Neuronal stem cell (in vitro differentiated cells): Measurements from ENCODE around the gene DMAC2.

Source experiments
- DNase-seq: peaks from one replicate; pipeline ENCODE4 v3.0.0-alpha.2; 2013; ENCODE audit warnings: low spot score
- H2AFZ ChIP-seq: one replicate; pipeline ENCODE4 v1.6.1; 2013; ENCODE audit warnings: mild to moderate bottlenecking, low read length, inconsistent platforms
- H2AK5ac ChIP-seq: 2 replicates; pipeline ENCODE4 v1.6.1; 2013; ENCODE audit warnings: low read depth, mild to moderate bottlenecking, inconsistent platforms, low read length, moderate library complexity, mixed read lengths
- H2BK120ac ChIP-seq: 2 replicates; pipeline ENCODE4 v1.6.1; 2013; ENCODE audit warnings: low read depth, mild to moderate bottlenecking, inconsistent platforms, low read length, moderate library complexity, mixed read lengths
- H2BK12ac ChIP-seq: one replicate; pipeline ENCODE4 v1.6.1; 2013; ENCODE audit warnings: low read length, inconsistent platforms
- H2BK15ac ChIP-seq: 2 replicates; pipeline ENCODE4 v1.6.1; 2013; ENCODE audit warnings: mild to moderate bottlenecking, low read length, inconsistent platforms, mixed read lengths
- H2BK5ac ChIP-seq: one replicate; pipeline ENCODE4 v1.6.1; 2013; ENCODE audit warnings: inconsistent platforms, mild to moderate bottlenecking, low read length, moderate library complexity
- H3K14ac ChIP-seq: one replicate; pipeline ENCODE4 v1.6.1; 2013; ENCODE audit warnings: low read length, inconsistent platforms
- H3K18ac ChIP-seq: 2 replicates; pipeline ENCODE4 v1.6.1; 2013; ENCODE audit warnings: low read length, inconsistent platforms
- H3K23ac ChIP-seq: 2 replicates; pipeline ENCODE4 v1.6.1; 2013; ENCODE audit warnings: low read depth, mild to moderate bottlenecking, mixed read lengths, low read length, inconsistent platforms; ENCODE audit not compliant: poor library complexity
- H3K27ac ChIP-seq: replicated peaks from 3 replicates; pipeline ENCODE4 v1.5.1; 2013; ENCODE audit warnings: low read length, inconsistent platforms
- H3K27me3 ChIP-seq, 3 experiments: 2 replicates each; pipeline ENCODE4 v1.6.1; 2013; ENCODE audit warnings: low read length in 3 of 3, mild to moderate bottlenecking in 2 of 3, inconsistent platforms in 1 of 3, low read depth in 1 of 3, mixed read lengths in 1 of 3, moderate library complexity in 1 of 3; ENCODE audit not compliant: control insufficient read depth in 3 of 3, insufficient read depth in 3 of 3
- H3K36me3 ChIP-seq, 2 donors: replicated peaks in 1 of 2; 2 replicates each; pipeline ENCODE4 v1.6.1; 2013; ENCODE audit warnings: low read length in 2 of 2; ENCODE audit not compliant: control insufficient read depth in 2 of 2, insufficient read depth in 2 of 2
- H3K4ac ChIP-seq: 2 replicates; pipeline ENCODE4 v1.6.1; 2013; ENCODE audit warnings: inconsistent platforms, mild to moderate bottlenecking, low read length, moderate library complexity
- H3K4me1 ChIP-seq, 2 donors: 1 replicate in 1 of 2; 2 replicates in 1 of 2; pipeline ENCODE4 v1.6.1; 2013; ENCODE audit warnings: low read length in 2 of 2, low read depth in 1 of 2; ENCODE audit not compliant: control insufficient read depth in 2 of 2, insufficient read depth in 1 of 2
- H3K4me2 ChIP-seq: one replicate; pipeline ENCODE4 v1.6.1; 2013; ENCODE audit warnings: mild to moderate bottlenecking, low read length, inconsistent platforms; ENCODE audit not compliant: insufficient read depth, poor library complexity, severe bottlenecking
- H3K4me3 ChIP-seq, 2 donors: 2 replicates each; pipeline ENCODE4 v1.5.1; 2013; ENCODE audit warnings: low read length in 2 of 2, mild to moderate bottlenecking in 2 of 2, inconsistent platforms in 1 of 2, moderate library complexity in 1 of 2
- H3K79me1 ChIP-seq: one replicate; pipeline ENCODE4 v1.6.1; 2013; ENCODE audit warnings: low read depth, mild to moderate bottlenecking, inconsistent platforms, low read length, moderate library complexity
- H3K9ac ChIP-seq: one replicate; pipeline ENCODE4 v1.6.1; 2013; ENCODE audit warnings: mild to moderate bottlenecking, low read depth, low read length, inconsistent platforms; ENCODE audit not compliant: poor library complexity
- H3K9me3 ChIP-seq, 2 donors: replicated peaks in 1 of 2; 2 replicates each; pipeline versions ENCODE3 to v1.6.1; 2013; ENCODE audit warnings: low read length in 2 of 2, mild to moderate bottlenecking in 2 of 2, inconsistent platforms in 1 of 2, low read depth in 1 of 2, mixed read lengths in 1 of 2, moderate library complexity in 1 of 2; ENCODE audit not compliant: control insufficient read depth in 2 of 2, insufficient read depth in 1 of 2
- H4K8ac ChIP-seq: one replicate; pipeline ENCODE4 v1.6.1; 2013; ENCODE audit warnings: low read depth, mild to moderate bottlenecking, inconsistent platforms, low read length, moderate library complexity
- H4K91ac ChIP-seq: one replicate; pipeline ENCODE4 v1.6.1; 2013; ENCODE audit warnings: low read length, low read depth, mild to moderate bottlenecking, inconsistent platforms; ENCODE audit not compliant: poor library complexity
- WGBS, 2 donors: extraction: QIAGEN DNeasy Blood & Tissue Kit; methylation state at CpG; one replicate each; pipeline ENCODE4 v1.1.7; 2013; ENCODE audit warnings: missing lambda C conversion rate in 2 of 2, mixed read lengths in 1 of 2; ENCODE audit not compliant: insufficient read length in 2 of 2, insufficient replicate concordance in 1 of 2; ENCODE audit errors: extremely low coverage in 2 of 2; 5-methylcytosine and 5-hydroxymethylcytosine counted together

DMAC2 gene

DNA sequence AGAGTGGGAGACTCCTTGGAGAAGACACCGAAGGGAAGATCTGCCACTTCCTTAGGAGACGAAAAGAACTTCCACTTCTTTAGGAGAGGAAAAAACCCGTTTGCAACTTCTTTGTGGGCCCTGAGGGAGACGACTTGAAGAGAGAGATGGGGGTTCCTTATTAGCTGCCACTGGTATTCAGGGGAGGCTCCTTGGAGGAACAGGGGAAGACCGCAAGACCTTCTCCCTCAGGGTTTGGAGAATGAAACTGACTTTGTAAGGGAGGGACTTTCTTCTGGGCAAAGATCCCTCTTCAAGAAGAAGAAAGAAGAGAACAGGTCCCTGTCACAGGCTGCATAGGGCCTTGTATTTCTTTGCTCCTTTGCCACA is 41.7 kb downstream of the DMAC2 start:
- peak overlapping the region; percentile 59 for H3K4me2 ChIP-seq
- no peak overlapping the region for H3K23ac ChIP-seq
- no peaks in the 10 kb centered on the region for H3K36me3 ChIP-seq
- no peak overlapping the region for H3K27ac ChIP-seq
- no peak for DNase-seq
- H2BK15ac ChIP-seq = no peak overlapping the region
- H4K8ac ChIP-seq = no peak overlapping the region
- no peak overlapping the region for H3K4ac ChIP-seq
- H3K4me3 ChIP-seq = peak overlapping the region; percentile 76 to 94
- no peak overlapping the region for H4K91ac ChIP-seq
- no peak overlapping the region for H2BK12ac ChIP-seq
- peaks cover 3 to 5% of the 10 kb centered on the region in 2 donors for H3K4me1 ChIP-seq
- H2BK120ac ChIP-seq = no peak overlapping the region
- H3K18ac ChIP-seq = no peak overlapping the region
- H2AFZ ChIP-seq = peak overlapping the region; percentile 79
- H3K9me3 ChIP-seq = no peaks in the 10 kb centered on the region
- H2BK5ac ChIP-seq = no peak overlapping the region
- no peaks in the 10 kb centered on the region for H3K79me1 ChIP-seq
- WGBS, 2 donors = no CpG with 5 or more reads among the region's 5 CpGs
- H3K27me3 ChIP-seq = no peaks in the 10 kb centered on the region
- no peak overlapping the region for H2AK5ac ChIP-seq
- H3K14ac ChIP-seq = no peak overlapping the region
- H3K9ac ChIP-seq = peak overlapping the region; percentile 75

- no peak within 1 kb of the TSS for H3K27ac ChIP-seq
- H3K27me3 ChIP-seq = no peaks in the 10 kb centered on the region
- no peaks in the 10 kb centered on the region for H3K79me1 ChIP-seq
- H2BK12ac ChIP-seq = no peak within 1 kb of the TSS
- peak within 1 kb of the TSS; percentile 85 for H2AFZ ChIP-seq
- no CpG with 5 or more reads among the region's 50 CpGs for WGBS, 2 donors
- H3K4me1 ChIP-seq = peaks cover 3 to 5% of the 10 kb centered on the region in 2 donors
- H2AK5ac ChIP-seq = no peak within 1 kb of the TSS
- H3K23ac ChIP-seq = no peak within 1 kb of the TSS
- peak within 1 kb of the TSS; percentile 96 for H3K4me2 ChIP-seq
- H3K36me3 ChIP-seq = no peaks in the 10 kb centered on the region
- no peaks in the 10 kb centered on the region for H3K9me3 ChIP-seq
- no peak within 1 kb of the TSS for H3K14ac ChIP-seq
- peak within 1 kb of the TSS; percentile 76 to 94 for H3K4me3 ChIP-seq
- H2BK120ac ChIP-seq = no peak within 1 kb of the TSS
- peak; percentile 99 for DNase-seq
- peak within 1 kb of the TSS; percentile 75 for H3K9ac ChIP-seq
- no peak within 1 kb of the TSS for H4K8ac ChIP-seq
- H2BK15ac ChIP-seq = no peak within 1 kb of the TSS
- H3K18ac ChIP-seq = peak within 1 kb of the TSS; percentile 84
- no peak within 1 kb of the TSS for H3K4ac ChIP-seq
- no peak within 1 kb of the TSS for H4K91ac ChIP-seq
- no peak within 1 kb of the TSS for H2BK5ac ChIP-seq
Measured at GRCh38 chr19:41397086-41398049, 42.3 kb downstream of the DMAC2 start, which contains the start of the genes BCKDHA and EXOSC5. BCKDHA (plus strand) TSS chr19:41397818; CDS start chr19:41397828, 10 bp downstream. EXOSC5 (minus strand) TSS chr19:41397359; CDS start chr19:41397328, 31 bp downstream.

GRCh38 chr19:41395355-41395754 is 44.4 kb downstream of the DMAC2 start:
- Histone ChIP-seq H3K9ac (no peak overlapping the region), H3K23ac (no peak overlapping the region), H3K4ac (no peak overlapping the region), H2BK15ac (no peak overlapping the region), H3K4me1 (peaks cover 3 to 5% of the 10 kb centered on the region in 2 donors), H2BK12ac (no peak overlapping the region), H3K79me1 (peaks cover 4% of the 10 kb centered on the region), H3K4me2 (no peak overlapping the region), H3K18ac (no peak overlapping the region), H2BK5ac (no peak overlapping the region), H3K27ac (no peak overlapping the region), H4K91ac (no peak overlapping the region), H2AK5ac (no peak overlapping the region), H3K4me3 (peak overlapping the region; percentile 9 to 29), H4K8ac (no peak overlapping the region), H2BK120ac (no peak overlapping the region), H3K36me3 (peaks cover 13 to 18% of the 10 kb centered on the region in 2 donors), H3K14ac (no peak overlapping the region), H3K27me3 (no peaks in the 10 kb centered on the region), H2AFZ (no peak overlapping the region), H3K9me3 (no peaks in the 10 kb centered on the region)
- DNase-seq = no peak
- no CpG with 5 or more reads among the region's 6 CpGs for WGBS, 2 donors

- no peak overlapping the region for H3K4me2 ChIP-seq
- H3K36me3 ChIP-seq = peaks cover 16 to 33% of the 10 kb centered on the region in 2 donors
- H2BK120ac ChIP-seq = no peak overlapping the region
- H3K79me1 ChIP-seq = peaks cover 4% of the 10 kb centered on the region
- H3K23ac ChIP-seq = no peak overlapping the region
- no peak overlapping the region for H3K14ac ChIP-seq
- H2BK15ac ChIP-seq = no peak overlapping the region
- no peaks in the 10 kb centered on the region for H3K9me3 ChIP-seq
- H2BK12ac ChIP-seq = no peak overlapping the region
- no peak overlapping the region for H2AK5ac ChIP-seq
- H3K4me3 ChIP-seq = no peak overlapping the region
- DNase-seq = no peak
- no CpG with 5 or more reads among the region's 12 CpGs for WGBS, 2 donors
- no peak overlapping the region for H3K4ac ChIP-seq
- no peak overlapping the region for H2BK5ac ChIP-seq
- H3K27me3 ChIP-seq = no peaks in the 10 kb centered on the region
- H3K27ac ChIP-seq = no peak overlapping the region
- H2AFZ ChIP-seq = no peak overlapping the region
- H4K8ac ChIP-seq = no peak overlapping the region
- no peak overlapping the region for H3K18ac ChIP-seq
- H4K91ac ChIP-seq = no peak overlapping the region
- no peak overlapping the region for H3K9ac ChIP-seq
- no peaks in the 10 kb centered on the region for H3K4me1 ChIP-seq
Measured at GRCh38 chr19:41392775-41393174, 46.9 kb downstream of the DMAC2 start.
